ENCODE data around the gene GABRA4.

Gene GABRA4

GRCh38 chr4:46944345-46944744 lies 49.0 kb downstream of the GABRA4 start:
- no peak for DNase-seq (ENCODE audit: low read depth)
- H3K4me3 ChIP-seq (ENCODE audit: low read depth, low read length): no peak overlapping the region

GRCh38 chr4:46937493-46937892 lies 55.9 kb downstream of the GABRA4 start:
- H3K4me3 ChIP-seq (ENCODE audit: low read depth, low read length): no peak overlapping the region
- DNase-seq (ENCODE audit: low read depth): no peak

GRCh38 chr4:46934726-46935125 lies 58.7 kb downstream of the GABRA4 start:
- no peak overlapping the region for H3K4me3 ChIP-seq (ENCODE audit: low read depth, low read length)
- DNase-seq (ENCODE audit: low read depth): no peak

GRCh38 chr4:46933686-46934085 lies 59.7 kb downstream of the GABRA4 start:
- DNase-seq (ENCODE audit: low read depth): no peak
- H3K4me3 ChIP-seq (ENCODE audit: low read depth, low read length): no peak overlapping the region

- no peak overlapping the region for H3K4me3 ChIP-seq (ENCODE audit: low read depth, low read length)
- peak; percentile 7 for DNase-seq (ENCODE audit: low read depth)
These were observed 61.4 kb downstream of the GABRA4 start for GRCh38 chr4:46931981-46932380.

GRCh38 chr4:46930891-46931290 lies 62.5 kb downstream of the GABRA4 start:
- no peak overlapping the region for H3K4me3 ChIP-seq (ENCODE audit: low read depth, low read length)
- no peak for DNase-seq (ENCODE audit: low read depth)

GRCh38 chr4:46927201-46927600 lies 66.2 kb downstream of the GABRA4 start:
- H3K4me3 ChIP-seq (ENCODE audit: low read depth, low read length): no peak overlapping the region
- no peak for DNase-seq (ENCODE audit: low read depth)

GRCh38 chr4:46924789-46925529 lies 68.4 kb downstream of the GABRA4 start:
- no peak for DNase-seq (ENCODE audit: low read depth)
- H3K4me3 ChIP-seq (ENCODE audit: low read depth, low read length): no peak overlapping the region

GRCh38 chr4:46922205-46922604 lies 71.2 kb downstream of the GABRA4 start:
- H3K4me3 ChIP-seq (ENCODE audit: low read depth, low read length): no peak overlapping the region
- no peak for DNase-seq (ENCODE audit: low read depth)

GRCh38 chr4:46909078-46909477 lies 84.3 kb downstream of the GABRA4 start, which contains the start of gene COX7B2:
COX7B2 (minus strand) TSS chr4:46909245; CDS start chr4:46735192, 174,053 bp downstream.
- H3K4me3 ChIP-seq (ENCODE audit: low read depth, low read length): no peak within 1 kb of the TSS
- DNase-seq (ENCODE audit: low read depth): no peak

- no peak overlapping the region for H3K4me3 ChIP-seq (ENCODE audit: low read depth, low read length)
- no peak for DNase-seq (ENCODE audit: low read depth)
These were observed 85.2 kb downstream of the GABRA4 start for GRCh38 chr4:46908148-46908547.

- no peak for DNase-seq (ENCODE audit: low read depth)
- H3K4me3 ChIP-seq (ENCODE audit: low read depth, low read length): no peak overlapping the region
These were observed 93.3 kb downstream of the GABRA4 start for GRCh38 chr4:46900082-46900481.

- no peak for DNase-seq (ENCODE audit: low read depth)
- no peak overlapping the region for H3K4me3 ChIP-seq (ENCODE audit: low read depth, low read length)
These were observed 98.6 kb downstream of the GABRA4 start for GRCh38 chr4:46894826-46895225.

GRCh38 chr4:46890056-46890455 lies 103.3 kb downstream of the GABRA4 start:
- no peak for DNase-seq (ENCODE audit: low read depth)
- no peak overlapping the region for H3K4me3 ChIP-seq (ENCODE audit: low read depth, low read length)

GRCh38 chr4:46889410-46889809 lies 104.0 kb downstream of the GABRA4 start:
- DNase-seq (ENCODE audit: low read depth): no peak
- H3K4me3 ChIP-seq (ENCODE audit: low read depth, low read length): no peak overlapping the region

- DNase-seq (ENCODE audit: low read depth): peak; percentile 0
- no peak overlapping the region for H3K4me3 ChIP-seq (ENCODE audit: low read depth, low read length)
These were observed 106.7 kb downstream of the GABRA4 start for GRCh38 chr4:46886711-46887110.

GRCh38 chr4:46878641-46879040 lies 114.7 kb downstream of the GABRA4 start:
- no peak overlapping the region for H3K4me3 ChIP-seq (ENCODE audit: low read depth, low read length)
- DNase-seq (ENCODE audit: low read depth): no peak

- no peak for DNase-seq (ENCODE audit: low read depth)
- no peak overlapping the region for H3K4me3 ChIP-seq (ENCODE audit: low read depth, low read length)
These were observed 118.6 kb downstream of the GABRA4 start for GRCh38 chr4:46874811-46875210.

GRCh38 chr4:46870411-46870810 lies 123.0 kb downstream of the GABRA4 start:
- no peak for DNase-seq (ENCODE audit: low read depth)
- no peak overlapping the region for H3K4me3 ChIP-seq (ENCODE audit: low read depth, low read length)
